Measurements from ENCODE around the gene COL5A2.

The COL5A2 gene

GRCh38 chr2:189146553-189146952 is 33.0 kb downstream of the COL5A2 start:
- no peak for TF ChIP-seq CTCF (conservative IDR thresholded peaks at IDR 0.05; ENCODE audit: low read depth)
- ChIA-PET CTCF (no interaction called here), POLR2A (ENCODE audit: low non-redundant PET) (no interaction called here)
- DNase-seq (ENCODE audit: low spot score) = no peak
- H3K27ac ChIP-seq = no peak overlapping the region

GRCh38 chr2:189144700-189145211 is 34.8 kb downstream of the COL5A2 start:
- DNase-seq (ENCODE audit: low spot score) = no peak
- H3K27ac ChIP-seq = no peak overlapping the region
- ChIA-PET POLR2A (ENCODE audit: low non-redundant PET) (no interaction called here), CTCF (interaction anchor here (0.6 kb wide), 2 partner anchors 27 to 143 kb away, joined by 3 read pairs; no protein-coding TSS in a partner anchor)
- TF ChIP-seq CTCF (conservative IDR thresholded peaks at IDR 0.05; ENCODE audit: low read depth) = no peak

GRCh38 chr2:189143925-189144324 is 35.6 kb downstream of the COL5A2 start:
- no peak for TF ChIP-seq CTCF (conservative IDR thresholded peaks at IDR 0.05; ENCODE audit: low read depth)
- ChIA-PET CTCF (interaction anchor here (0.6 to 2.6 kb wide), 7 partner anchors 9 to 278 kb away, joined by 3 to 27 read pairs (median 3); no protein-coding TSS in a partner anchor), POLR2A (ENCODE audit: low non-redundant PET) (no interaction called here)
- H3K27ac ChIP-seq = no peak overlapping the region
- no peak for DNase-seq (ENCODE audit: low spot score)

GRCh38 chr2:189142893-189143759 is 36.4 kb downstream of the COL5A2 start:
- POLR2A ChIA-PET (ENCODE audit: low non-redundant PET) = no interaction called here
- no peak overlapping the region for H3K27ac ChIP-seq
- TF ChIP-seq CTCF (conservative IDR thresholded peaks at IDR 0.05; ENCODE audit: low read depth) = peak; percentile 43
- peak; percentile 45 for DNase-seq (ENCODE audit: low spot score)
- CTCF ChIA-PET = interaction anchor here (0.6 to 2.6 kb wide), 11 partner anchors 8 to 557 kb away, joined by 3 to 27 read pairs (median 3); no protein-coding TSS in a partner anchor

- TF ChIP-seq CTCF (conservative IDR thresholded peaks at IDR 0.05; ENCODE audit: low read depth) = no peak
- no peak overlapping the region for H3K27ac ChIP-seq
- CTCF ChIA-PET = interaction anchor here (0.8 kb wide), 1 partner anchor 150 kb away, joined by 3 read pairs; no protein-coding TSS in a partner anchor
- POLR2A ChIA-PET (ENCODE audit: low non-redundant PET) = no interaction called here
- no peak for DNase-seq (ENCODE audit: low spot score)
Measured at GRCh38 chr2:189138800-189139199, 40.8 kb downstream of the COL5A2 start.

- TF ChIP-seq CTCF (conservative IDR thresholded peaks at IDR 0.05; ENCODE audit: low read depth) = no peak
- ChIA-PET CTCF (no interaction called here), POLR2A (ENCODE audit: low non-redundant PET) (no interaction called here)
- no peak overlapping the region for H3K27ac ChIP-seq
- no peak for DNase-seq (ENCODE audit: low spot score)
Measured at GRCh38 chr2:189137519-189137918, 42.0 kb downstream of the COL5A2 start.
